MM.1S (cell line): ENCODE results near the gene BCAP31.
"Not testable (repeated sequence)": the region's sequence is repeated elsewhere in the genome, so short reads cannot be mapped to it uniquely, and the experiment has no call there.

ENCODE experiments used
- DNase-seq: peaks from one replicate; pipeline ENCODE4 v3.0.0-alpha.2; 2015
- H2AFZ ChIP-seq: fragments of 300-600 bp; sonication (generic); 2 replicates; pipeline ENCODE4 v1.6.0; 2016; ENCODE audit warnings: antibody characterized with exemption, low read length
- H3F3A ChIP-seq: fragments of 300-600 bp; sonication (generic); 2 replicates; pipeline ENCODE4 v1.6.1; 2016; ENCODE audit warnings: mild to moderate bottlenecking, antibody characterized with exemption, low read length, moderate library complexity, mixed read lengths; ENCODE audit not compliant: insufficient read depth
- H3K27ac ChIP-seq: fragments of 300-600 bp; sonication (generic); 2 replicates; pipeline ENCODE4 v1.5.1; 2016; ENCODE audit warnings: mild to moderate bottlenecking, low read length
- H3K27me3 ChIP-seq: fragments of 300-600 bp; sonication (generic); replicated peaks from 2 replicates; pipeline ENCODE4 v1.6.0; 2016; ENCODE audit warnings: low read length; ENCODE audit not compliant: insufficient read depth
- H3K36me3 ChIP-seq: fragments of 300-600 bp; sonication (generic); replicated peaks from 2 replicates; pipeline ENCODE4 v1.6.1; 2016; ENCODE audit warnings: mild to moderate bottlenecking, low read length, mixed read lengths; ENCODE audit not compliant: insufficient read depth
- H3K4me1 ChIP-seq: fragments of 300-600 bp; sonication (generic); 2 replicates; pipeline ENCODE4 v1.6.1; 2016; ENCODE audit warnings: low read length, mixed read lengths
- H3K4me2 ChIP-seq: fragments of 300-600 bp; sonication (generic); 2 replicates; pipeline ENCODE4 v1.6.0; 2016; ENCODE audit warnings: low read depth, low read length
- H3K4me3 ChIP-seq: fragments of 300-600 bp; sonication (generic); 2 replicates; pipeline ENCODE4 v1.5.1; 2016; ENCODE audit warnings: low read length, mixed read lengths
- H3K79me2 ChIP-seq: fragments of 300-600 bp; sonication (generic); 2 replicates; pipeline ENCODE4 v1.6.1; 2016; ENCODE audit warnings: mixed run types, low read length, mixed read lengths
- H3K9ac ChIP-seq: fragments of 300-600 bp; sonication (generic); 2 replicates; pipeline ENCODE4 v1.6.1; 2016; ENCODE audit warnings: low read length, mixed read lengths
- H3K9me2 ChIP-seq: fragments of 300-600 bp; sonication (generic); replicated peaks from 2 replicates; pipeline ENCODE4 v1.6.1; 2016; ENCODE audit warnings: mild to moderate bottlenecking, low read length, mixed read lengths; ENCODE audit not compliant: insufficient read depth
- H3K9me3 ChIP-seq: fragments of 300-600 bp; sonication (generic); replicated peaks from 2 replicates; pipeline ENCODE4 v1.6.1; 2016; ENCODE audit warnings: mild to moderate bottlenecking, low read length, mixed read lengths; ENCODE audit not compliant: insufficient read depth
- H4K20me1 ChIP-seq: fragments of 300-600 bp; sonication (generic); 2 replicates; pipeline ENCODE4 v1.6.1; 2016; ENCODE audit warnings: mild to moderate bottlenecking, low read length, moderate library complexity, mixed read lengths; ENCODE audit not compliant: insufficient read depth
- EZH2 ChIP-seq: fragments of 300-600 bp; sonication (generic); optimal IDR thresholded peaks from 2 replicates; pipeline ENCODE3; 2017; ENCODE audit warnings: low read depth, mild to moderate bottlenecking, antibody characterized with exemption, low read length, mixed read lengths
- EZH2phosphoT487 ChIP-seq: fragments of 300-600 bp; sonication (generic); IDR thresholded peaks from 2 replicates; pipeline ENCODE4 v1.6.1; 2018; ENCODE audit warnings: antibody characterized with exemption, low read length
- TF ChIP-seq, protein P1 (sequence below): fragments of 300-600 bp; sonication (generic); IDR thresholded peaks from 2 replicates; pipeline ENCODE4 v1.5.1; 2016; ENCODE audit warnings: antibody characterized with exemption, low read length, mixed read lengths

BCAP31 gene

GRCh38 chrX:153696538-153696937 is 27.6 kb downstream of the BCAP31 start:
- H3K79me2 ChIP-seq, H3K27me3 ChIP-seq, H3K27ac ChIP-seq, H3K9me3 ChIP-seq, H3K9me2 ChIP-seq, H3K36me3 ChIP-seq, H3K4me3 ChIP-seq, H4K20me1 ChIP-seq, H3K4me2 ChIP-seq, H2AFZ ChIP-seq, DNase-seq, H3K4me1 ChIP-seq, H3F3A ChIP-seq, H3K9ac ChIP-seq: not testable (repeated sequence)

- no peaks in the 10 kb centered on the region for H4K20me1 ChIP-seq
- no peaks in the 10 kb centered on the region for H3F3A ChIP-seq
- no peaks in the 10 kb centered on the region for H3K4me1 ChIP-seq
- H3K4me2 ChIP-seq, result no peak overlapping the region
- TF ChIP-seq EZH2phosphoT487, result no peak
- TF ChIP-seq EZH2, result no peak
- TF ChIP-seq, protein P1, sequence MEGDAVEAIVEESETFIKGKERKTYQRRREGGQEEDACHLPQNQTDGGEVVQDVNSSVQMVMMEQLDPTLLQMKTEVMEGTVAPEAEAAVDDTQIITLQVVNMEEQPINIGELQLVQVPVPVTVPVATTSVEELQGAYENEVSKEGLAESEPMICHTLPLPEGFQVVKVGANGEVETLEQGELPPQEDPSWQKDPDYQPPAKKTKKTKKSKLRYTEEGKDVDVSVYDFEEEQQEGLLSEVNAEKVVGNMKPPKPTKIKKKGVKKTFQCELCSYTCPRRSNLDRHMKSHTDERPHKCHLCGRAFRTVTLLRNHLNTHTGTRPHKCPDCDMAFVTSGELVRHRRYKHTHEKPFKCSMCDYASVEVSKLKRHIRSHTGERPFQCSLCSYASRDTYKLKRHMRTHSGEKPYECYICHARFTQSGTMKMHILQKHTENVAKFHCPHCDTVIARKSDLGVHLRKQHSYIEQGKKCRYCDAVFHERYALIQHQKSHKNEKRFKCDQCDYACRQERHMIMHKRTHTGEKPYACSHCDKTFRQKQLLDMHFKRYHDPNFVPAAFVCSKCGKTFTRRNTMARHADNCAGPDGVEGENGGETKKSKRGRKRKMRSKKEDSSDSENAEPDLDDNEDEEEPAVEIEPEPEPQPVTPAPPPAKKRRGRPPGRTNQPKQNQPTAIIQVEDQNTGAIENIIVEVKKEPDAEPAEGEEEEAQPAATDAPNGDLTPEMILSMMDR, result no peak
- no peaks in the 10 kb centered on the region for H3K9me2 ChIP-seq
- H3K9ac ChIP-seq, result no peak overlapping the region
- no peaks in the 10 kb centered on the region for H3K9me3 ChIP-seq
- no peaks in the 10 kb centered on the region for H3K79me2 ChIP-seq
- no peak overlapping the region for H3K27ac ChIP-seq
- H2AFZ ChIP-seq, result no peak overlapping the region
- no peak for DNase-seq
- no peak overlapping the region for H3K4me3 ChIP-seq
- H3K27me3 ChIP-seq, result no peaks in the 10 kb centered on the region
- H3K36me3 ChIP-seq, result no peaks in the 10 kb centered on the region
Measured at GRCh38 chrX:153696100-153696499, 28.1 kb downstream of the BCAP31 start.

GRCh38 chrX:153694687-153695270 is 29.4 kb downstream of the BCAP31 start:
- no peaks in the 10 kb centered on the region for H3K79me2 ChIP-seq
- H3K4me3 ChIP-seq, result no peak overlapping the region
- H3K4me2 ChIP-seq, result no peak overlapping the region
- H4K20me1 ChIP-seq, result no peaks in the 10 kb centered on the region
- H3F3A ChIP-seq, result no peaks in the 10 kb centered on the region
- no peaks in the 10 kb centered on the region for H3K27me3 ChIP-seq
- H3K4me1 ChIP-seq, result no peaks in the 10 kb centered on the region
- H3K9me3 ChIP-seq, result no peaks in the 10 kb centered on the region
- H3K27ac ChIP-seq, result no peak overlapping the region
- no peaks in the 10 kb centered on the region for H3K36me3 ChIP-seq
- no peaks in the 10 kb centered on the region for H3K9me2 ChIP-seq
- H3K9ac ChIP-seq, result no peak overlapping the region
- H2AFZ ChIP-seq, result no peak overlapping the region
- TF ChIP-seq, protein P1, result no peak
- TF ChIP-seq EZH2 (no peak), EZH2phosphoT487 (no peak)
- no peak for DNase-seq

- not testable (repeated sequence) for H3K9ac ChIP-seq, H4K20me1 ChIP-seq, DNase-seq, H3K9me3 ChIP-seq, H2AFZ ChIP-seq, H3K79me2 ChIP-seq, H3K27ac ChIP-seq, H3K4me2 ChIP-seq, H3K9me2 ChIP-seq, H3K4me3 ChIP-seq, H3K27me3 ChIP-seq, H3K4me1 ChIP-seq, H3K36me3 ChIP-seq, H3F3A ChIP-seq
Measured at GRCh38 chrX:153694256-153694655, 29.9 kb downstream of the BCAP31 start.
